SK-N-SH (cell line): ENCODE measurements around the gene CCDC102B. TPM values are rescaled to one million over a fixed set of nuclear protein-coding genes. Genes with fewer than 3 reads are reported as not detected.

Experiments
- CTCF ChIA-PET: fragments of 300-600, 350-600 bp; formaldehyde crosslinking; extraction: SDS; loops from one replicate; lab custom pipeline; 2021; lab: Yijun Ruan, JAX
- POLR2A ChIA-PET: fragments of 350-600 bp; sonication (Branson Sonifier 250); formaldehyde crosslinking; extraction: SDS; loops from one replicate; lab custom pipeline; 2020; ENCODE audit warnings: antibody characterized with exemption, inconsistent platforms; lab: Yijun Ruan, JAX
- DNase-seq: peaks from one replicate; pipeline ENCODE4 v3.0.0; 2012
- H2AFZ ChIP-seq: fragments of 200-600 bp; sonication (generic); 2 replicates; pipeline ENCODE4 v1.8.1; 2016; ENCODE audit warnings: antibody characterized with exemption, mild to moderate bottlenecking, low read depth
- H3F3A ChIP-seq: fragments of 200-600 bp; sonication (generic); replicated peaks from 2 replicates; pipeline ENCODE3; 2016; ENCODE audit warnings: antibody characterized with exemption, mild to moderate bottlenecking; ENCODE audit not compliant: insufficient read depth
- H3K27ac ChIP-seq, 2 experiments: fragments of 200-500 bp in 1 of 2; fragments of 200-600 bp in 1 of 2; sonication (Bioruptor generic) in 1 of 2; sonication (generic), shearing (Covaris generic) in 1 of 2; 2 replicates each; pipeline versions ENCODE4 v1.5.1 to v1.6.1; 2014 to 2016; ENCODE audit warnings: low read depth in 2 of 2, inconsistent platforms in 1 of 2, low read length in 1 of 2, mild to moderate bottlenecking in 1 of 2, mixed read lengths in 1 of 2
- H3K27me3 ChIP-seq: fragments of 200-600 bp; sonication (generic), shearing (Covaris generic); 2 replicates; pipeline ENCODE4 v1.6.1; 2016; ENCODE audit warnings: mixed run types; ENCODE audit not compliant: insufficient read depth
- H3K36me3 ChIP-seq, 2 experiments: fragments of 200-500 bp in 1 of 2; fragments of 200-600 bp in 1 of 2; sonication (Bioruptor generic) in 1 of 2; sonication (generic) in 1 of 2; replicated peaks in 1 of 2; 2 replicates each; pipeline versions ENCODE3 to v1.5.1; 2014 to 2016; ENCODE audit warnings: low read length in 1 of 2, mild to moderate bottlenecking in 1 of 2; ENCODE audit not compliant: insufficient read depth in 2 of 2, control insufficient read depth in 1 of 2
- H3K4me1 ChIP-seq, 2 experiments: fragments of 200-500 bp in 1 of 2; fragments of 200-600 bp in 1 of 2; sonication (Bioruptor generic) in 1 of 2; sonication (generic), shearing (Covaris generic) in 1 of 2; 2 replicates each; pipeline versions ENCODE4 v1.5.1 to v1.6.1; 2014 to 2016; ENCODE audit warnings: low read depth in 1 of 2, low read length in 1 of 2, mixed run types in 1 of 2; ENCODE audit not compliant: insufficient read depth in 2 of 2, control insufficient read depth in 1 of 2
- H3K4me2 ChIP-seq: fragments of 200-600 bp; sonication (generic), shearing (Covaris generic); 2 replicates; pipeline ENCODE4 v1.6.1; 2017; ENCODE audit warnings: mixed run types
- H3K4me3 ChIP-seq, 2 experiments: fragments of 200-500 bp in 1 of 2; fragments of 200-600 bp in 1 of 2; sonication (Bioruptor generic) in 1 of 2; sonication (generic), shearing (Covaris generic) in 1 of 2; 2 replicates each; pipeline versions ENCODE4 v1.5.1 to v1.8.1; 2014 to 2016; ENCODE audit warnings: low read depth in 2 of 2, inconsistent platforms in 1 of 2, low read length in 1 of 2, mild to moderate bottlenecking in 1 of 2, mixed read lengths in 1 of 2, moderate library complexity in 1 of 2
- H3K79me2 ChIP-seq: fragments of 200-600 bp; sonication (generic); 2 replicates; pipeline ENCODE4 v1.8.1; 2017; ENCODE audit warnings: mild to moderate bottlenecking; ENCODE audit not compliant: insufficient read depth
- H3K9ac ChIP-seq: fragments of 200-600 bp; sonication (generic); 2 replicates; pipeline ENCODE4 v1.6.1; 2017; ENCODE audit warnings: mixed run types
- H3K9me2 ChIP-seq: fragments of 200-600 bp; sonication (generic); 2 replicates; pipeline ENCODE4 v1.6.1; 2017; ENCODE audit warnings: mixed run types
- H3K9me3 ChIP-seq: fragments of 200-600 bp; sonication (generic); 2 replicates; pipeline ENCODE4 v1.6.1; 2017; ENCODE audit warnings: mixed run types, mild to moderate bottlenecking, moderate library complexity
- H4K20me1 ChIP-seq: fragments of 200-600 bp; sonication (generic); 2 replicates; pipeline ENCODE4 v1.6.1; 2017; ENCODE audit warnings: mild to moderate bottlenecking, mixed run types; ENCODE audit not compliant: insufficient read depth
- ELF1 ChIP-seq: IDR thresholded peaks from 2 replicates; pipeline ENCODE4 v1.4.0; 2012
- FOXM1 ChIP-seq: IDR thresholded peaks from 2 replicates; pipeline ENCODE4 v1.4.0; 2012; ENCODE audit warnings: low read depth, mild to moderate bottlenecking
- GABPA ChIP-seq: IDR thresholded peaks from 2 replicates; pipeline ENCODE4 v1.4.0; 2012; ENCODE audit warnings: low read depth, mild to moderate bottlenecking
- GATA2 ChIP-seq: sonication (generic); formaldehyde crosslinking; IDR thresholded peaks from 2 replicates; pipeline ENCODE4 v1.5.0; 2020; ENCODE audit warnings: mild to moderate bottlenecking, missing genetic modification reagents
- JUND ChIP-seq: IDR thresholded peaks from 2 replicates; pipeline ENCODE4 v1.4.0; 2012
- MXI1 ChIP-seq: IDR thresholded peaks from 2 replicates; pipeline ENCODE4 v1.6.1; 2012; ENCODE audit warnings: mild to moderate bottlenecking, low read depth, low read length, improper control_type of control experiment
- NFIC ChIP-seq: IDR thresholded peaks from 2 replicates; pipeline ENCODE4 v1.4.0; 2012; ENCODE audit warnings: borderline replicate concordance
- NRF1 ChIP-seq: IDR thresholded peaks from 2 replicates; pipeline ENCODE4 v1.6.1; 2012; ENCODE audit warnings: low read depth, mild to moderate bottlenecking, low read length
- POLR2AphosphoS5 ChIP-seq: IDR thresholded peaks from 2 replicates; pipeline ENCODE4 v1.6.1; 2012; ENCODE audit warnings: low read depth, low read length
- RAD21 ChIP-seq: IDR thresholded peaks from 2 replicates; pipeline ENCODE4 v1.6.1; 2012; ENCODE audit warnings: mild to moderate bottlenecking, low read length
- RCOR1 ChIP-seq: fragments of 150-350 bp; IDR thresholded peaks from 2 replicates; pipeline ENCODE4 v1.6.1; 2017; ENCODE audit warnings: antibody characterized with exemption, low read length
- RXRA ChIP-seq: IDR thresholded peaks from 2 replicates; pipeline ENCODE4 v1.4.0; 2012; ENCODE audit warnings: low read depth, mild to moderate bottlenecking, borderline replicate concordance
- TEAD4 ChIP-seq: IDR thresholded peaks from 2 replicates; pipeline ENCODE4 v1.4.0; 2012; ENCODE audit warnings: mild to moderate bottlenecking, borderline replicate concordance; ENCODE audit not compliant: insufficient read depth
- WGBS: methylation state at CpG from one replicate; pipeline ENCODE4 v1.1.6; 2017; ENCODE audit warnings: low lambda C conversion rate; 5-methylcytosine and 5-hydroxymethylcytosine counted together
- polyA plus RNA-seq, 3 experiments: library from polyadenylated mRNA; depleted of rRNA; stranded (reverse); fragments of >200 nt; gene quantifications; 2 replicates each; pipeline ENCODE4 v1.2.3, GENCODE V29; 2012
- TF ChIP-seq, protein P1 (sequence below): fragments of 200-600 bp; sonication (generic); IDR thresholded peaks from 2 replicates; pipeline ENCODE4 v1.6.1; 2017; ENCODE audit warnings: antibody characterized with exemption, mild to moderate bottlenecking, moderate library complexity
- TF ChIP-seq, protein P2 (sequence below): IDR thresholded peaks from 2 replicates; pipeline ENCODE4 v1.6.1; 2012; ENCODE audit warnings: mild to moderate bottlenecking, low read depth, low read length, moderate library complexity
- TF ChIP-seq, protein P3 (sequence below): IDR thresholded peaks from 2 replicates; pipeline ENCODE4 v1.4.0; 2012; ENCODE audit warnings: low read depth, borderline replicate concordance
- TF ChIP-seq, protein P4 (sequence below): IDR thresholded peaks from 2 replicates; pipeline ENCODE4; 2012
- TF ChIP-seq, protein P5 (sequence below): IDR thresholded peaks from 2 replicates; pipeline ENCODE4 v1.4.0; 2012; ENCODE audit warnings: low read depth
- TF ChIP-seq, protein P6 (sequence below): fragments of 150-350 bp; IDR thresholded peaks from 2 replicates; pipeline ENCODE4 v1.6.1; 2017; ENCODE audit warnings: antibody characterized with exemption, low read length, low read depth, borderline replicate concordance
- TF ChIP-seq, protein P7 (sequence below): fragments of 150-350 bp; IDR thresholded peaks from 2 replicates; pipeline ENCODE4 v1.6.1; 2016; ENCODE audit warnings: mild to moderate bottlenecking, low read depth, low read length

Gene CCDC102B
- polyA plus RNA-seq, 1 of the 3 experiments (the other 2 are of a cell fraction) = 2.0 TPM

DNA sequence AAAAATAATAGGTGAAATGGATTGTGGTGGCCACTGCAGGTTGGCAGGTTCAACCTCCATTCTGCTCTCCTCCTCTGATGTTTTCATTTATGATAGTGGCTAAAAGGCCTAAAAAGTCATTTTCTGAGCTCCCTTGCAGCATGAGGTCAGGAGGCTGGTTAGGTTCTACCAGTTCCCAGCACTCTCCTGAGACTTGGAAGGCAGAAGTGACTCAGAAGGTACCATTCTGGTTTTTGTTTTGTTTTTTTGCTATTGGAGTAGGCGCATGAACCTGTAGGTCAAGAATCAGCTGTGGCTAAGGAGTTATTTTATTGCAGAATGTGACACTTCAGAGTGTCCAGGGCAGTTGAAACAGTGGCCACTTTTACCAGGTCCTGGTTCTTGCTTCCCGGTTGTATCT lies 181.9 kb downstream of the CCDC102B start:
- 83% methylated on average over 2 of the region's 2 CpGs for WGBS
- Histone ChIP-seq H3K27ac (no peak overlapping the region), H3K9me3 (no peaks in the 10 kb centered on the region), H3K27me3 (no peaks in the 10 kb centered on the region), H4K20me1 (no peaks in the 10 kb centered on the region), H3K4me2 (no peak overlapping the region), H3K4me3 (no peak overlapping the region), H3F3A (no peaks in the 10 kb centered on the region), H3K9ac (no peak overlapping the region), H3K79me2 (no peaks in the 10 kb centered on the region), H2AFZ (no peak overlapping the region), H3K9me2 (no peaks in the 10 kb centered on the region), H3K36me3 (no peaks in the 10 kb centered on the region), H3K4me1 (no peaks in the 10 kb centered on the region; a peak in 1 of 4 replicates)
- TF ChIP-seq, protein P1, sequence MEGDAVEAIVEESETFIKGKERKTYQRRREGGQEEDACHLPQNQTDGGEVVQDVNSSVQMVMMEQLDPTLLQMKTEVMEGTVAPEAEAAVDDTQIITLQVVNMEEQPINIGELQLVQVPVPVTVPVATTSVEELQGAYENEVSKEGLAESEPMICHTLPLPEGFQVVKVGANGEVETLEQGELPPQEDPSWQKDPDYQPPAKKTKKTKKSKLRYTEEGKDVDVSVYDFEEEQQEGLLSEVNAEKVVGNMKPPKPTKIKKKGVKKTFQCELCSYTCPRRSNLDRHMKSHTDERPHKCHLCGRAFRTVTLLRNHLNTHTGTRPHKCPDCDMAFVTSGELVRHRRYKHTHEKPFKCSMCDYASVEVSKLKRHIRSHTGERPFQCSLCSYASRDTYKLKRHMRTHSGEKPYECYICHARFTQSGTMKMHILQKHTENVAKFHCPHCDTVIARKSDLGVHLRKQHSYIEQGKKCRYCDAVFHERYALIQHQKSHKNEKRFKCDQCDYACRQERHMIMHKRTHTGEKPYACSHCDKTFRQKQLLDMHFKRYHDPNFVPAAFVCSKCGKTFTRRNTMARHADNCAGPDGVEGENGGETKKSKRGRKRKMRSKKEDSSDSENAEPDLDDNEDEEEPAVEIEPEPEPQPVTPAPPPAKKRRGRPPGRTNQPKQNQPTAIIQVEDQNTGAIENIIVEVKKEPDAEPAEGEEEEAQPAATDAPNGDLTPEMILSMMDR = no peak
- TF ChIP-seq, protein P2, sequence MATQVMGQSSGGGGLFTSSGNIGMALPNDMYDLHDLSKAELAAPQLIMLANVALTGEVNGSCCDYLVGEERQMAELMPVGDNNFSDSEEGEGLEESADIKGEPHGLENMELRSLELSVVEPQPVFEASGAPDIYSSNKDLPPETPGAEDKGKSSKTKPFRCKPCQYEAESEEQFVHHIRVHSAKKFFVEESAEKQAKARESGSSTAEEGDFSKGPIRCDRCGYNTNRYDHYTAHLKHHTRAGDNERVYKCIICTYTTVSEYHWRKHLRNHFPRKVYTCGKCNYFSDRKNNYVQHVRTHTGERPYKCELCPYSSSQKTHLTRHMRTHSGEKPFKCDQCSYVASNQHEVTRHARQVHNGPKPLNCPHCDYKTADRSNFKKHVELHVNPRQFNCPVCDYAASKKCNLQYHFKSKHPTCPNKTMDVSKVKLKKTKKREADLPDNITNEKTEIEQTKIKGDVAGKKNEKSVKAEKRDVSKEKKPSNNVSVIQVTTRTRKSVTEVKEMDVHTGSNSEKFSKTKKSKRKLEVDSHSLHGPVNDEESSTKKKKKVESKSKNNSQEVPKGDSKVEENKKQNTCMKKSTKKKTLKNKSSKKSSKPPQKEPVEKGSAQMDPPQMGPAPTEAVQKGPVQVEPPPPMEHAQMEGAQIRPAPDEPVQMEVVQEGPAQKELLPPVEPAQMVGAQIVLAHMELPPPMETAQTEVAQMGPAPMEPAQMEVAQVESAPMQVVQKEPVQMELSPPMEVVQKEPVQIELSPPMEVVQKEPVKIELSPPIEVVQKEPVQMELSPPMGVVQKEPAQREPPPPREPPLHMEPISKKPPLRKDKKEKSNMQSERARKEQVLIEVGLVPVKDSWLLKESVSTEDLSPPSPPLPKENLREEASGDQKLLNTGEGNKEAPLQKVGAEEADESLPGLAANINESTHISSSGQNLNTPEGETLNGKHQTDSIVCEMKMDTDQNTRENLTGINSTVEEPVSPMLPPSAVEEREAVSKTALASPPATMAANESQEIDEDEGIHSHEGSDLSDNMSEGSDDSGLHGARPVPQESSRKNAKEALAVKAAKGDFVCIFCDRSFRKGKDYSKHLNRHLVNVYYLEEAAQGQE = no peak
- TF ChIP-seq GABPA (no peak), ELF1 (no peak), FOXM1 (no peak), JUND (no peak), POLR2AphosphoS5 (no peak), RCOR1 (no peak), RXRA (no peak), NFIC (no peak), TEAD4 (no peak), RAD21 (no peak), MXI1 (no peak), GATA2 (CRISPR knock-in tag) (no peak), NRF1 (no peak)
- TF ChIP-seq, protein P3, sequence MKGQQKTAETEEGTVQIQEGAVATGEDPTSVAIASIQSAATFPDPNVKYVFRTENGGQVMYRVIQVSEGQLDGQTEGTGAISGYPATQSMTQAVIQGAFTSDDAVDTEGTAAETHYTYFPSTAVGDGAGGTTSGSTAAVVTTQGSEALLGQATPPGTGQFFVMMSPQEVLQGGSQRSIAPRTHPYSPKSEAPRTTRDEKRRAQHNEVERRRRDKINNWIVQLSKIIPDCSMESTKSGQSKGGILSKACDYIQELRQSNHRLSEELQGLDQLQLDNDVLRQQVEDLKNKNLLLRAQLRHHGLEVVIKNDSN = no peak
- TF ChIP-seq, protein P4, sequence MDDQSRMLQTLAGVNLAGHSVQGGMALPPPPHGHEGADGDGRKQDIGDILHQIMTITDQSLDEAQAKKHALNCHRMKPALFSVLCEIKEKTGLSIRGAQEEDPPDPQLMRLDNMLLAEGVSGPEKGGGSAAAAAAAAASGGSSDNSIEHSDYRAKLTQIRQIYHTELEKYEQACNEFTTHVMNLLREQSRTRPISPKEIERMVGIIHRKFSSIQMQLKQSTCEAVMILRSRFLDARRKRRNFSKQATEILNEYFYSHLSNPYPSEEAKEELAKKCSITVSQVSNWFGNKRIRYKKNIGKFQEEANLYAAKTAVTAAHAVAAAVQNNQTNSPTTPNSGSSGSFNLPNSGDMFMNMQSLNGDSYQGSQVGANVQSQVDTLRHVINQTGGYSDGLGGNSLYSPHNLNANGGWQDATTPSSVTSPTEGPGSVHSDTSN = no peak
- TF ChIP-seq, protein P5, sequence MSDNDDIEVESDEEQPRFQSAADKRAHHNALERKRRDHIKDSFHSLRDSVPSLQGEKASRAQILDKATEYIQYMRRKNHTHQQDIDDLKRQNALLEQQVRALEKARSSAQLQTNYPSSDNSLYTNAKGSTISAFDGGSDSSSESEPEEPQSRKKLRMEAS = no peak
- TF ChIP-seq, protein P6, sequence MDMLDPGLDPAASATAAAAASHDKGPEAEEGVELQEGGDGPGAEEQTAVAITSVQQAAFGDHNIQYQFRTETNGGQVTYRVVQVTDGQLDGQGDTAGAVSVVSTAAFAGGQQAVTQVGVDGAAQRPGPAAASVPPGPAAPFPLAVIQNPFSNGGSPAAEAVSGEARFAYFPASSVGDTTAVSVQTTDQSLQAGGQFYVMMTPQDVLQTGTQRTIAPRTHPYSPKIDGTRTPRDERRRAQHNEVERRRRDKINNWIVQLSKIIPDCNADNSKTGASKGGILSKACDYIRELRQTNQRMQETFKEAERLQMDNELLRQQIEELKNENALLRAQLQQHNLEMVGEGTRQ = no peak
- TF ChIP-seq, protein P7, sequence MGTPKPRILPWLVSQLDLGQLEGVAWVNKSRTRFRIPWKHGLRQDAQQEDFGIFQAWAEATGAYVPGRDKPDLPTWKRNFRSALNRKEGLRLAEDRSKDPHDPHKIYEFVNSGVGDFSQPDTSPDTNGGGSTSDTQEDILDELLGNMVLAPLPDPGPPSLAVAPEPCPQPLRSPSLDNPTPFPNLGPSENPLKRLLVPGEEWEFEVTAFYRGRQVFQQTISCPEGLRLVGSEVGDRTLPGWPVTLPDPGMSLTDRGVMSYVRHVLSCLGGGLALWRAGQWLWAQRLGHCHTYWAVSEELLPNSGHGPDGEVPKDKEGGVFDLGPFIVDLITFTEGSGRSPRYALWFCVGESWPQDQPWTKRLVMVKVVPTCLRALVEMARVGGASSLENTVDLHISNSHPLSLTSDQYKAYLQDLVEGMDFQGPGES = no peak
- no peak for DNase-seq
- ChIA-PET POLR2A (no interaction called here), CTCF (no interaction called here)
